Stimulated activated naive CD4-positive, alpha-beta T cell (primary cell): ENCODE measurements around the gene PRR5.

Source experiments
- DNase-seq, 6 experiments: peaks; one replicate each; lab custom pipeline; 2025; lab: John Stamatoyannopoulos, UW

Gene PRR5

DNA sequence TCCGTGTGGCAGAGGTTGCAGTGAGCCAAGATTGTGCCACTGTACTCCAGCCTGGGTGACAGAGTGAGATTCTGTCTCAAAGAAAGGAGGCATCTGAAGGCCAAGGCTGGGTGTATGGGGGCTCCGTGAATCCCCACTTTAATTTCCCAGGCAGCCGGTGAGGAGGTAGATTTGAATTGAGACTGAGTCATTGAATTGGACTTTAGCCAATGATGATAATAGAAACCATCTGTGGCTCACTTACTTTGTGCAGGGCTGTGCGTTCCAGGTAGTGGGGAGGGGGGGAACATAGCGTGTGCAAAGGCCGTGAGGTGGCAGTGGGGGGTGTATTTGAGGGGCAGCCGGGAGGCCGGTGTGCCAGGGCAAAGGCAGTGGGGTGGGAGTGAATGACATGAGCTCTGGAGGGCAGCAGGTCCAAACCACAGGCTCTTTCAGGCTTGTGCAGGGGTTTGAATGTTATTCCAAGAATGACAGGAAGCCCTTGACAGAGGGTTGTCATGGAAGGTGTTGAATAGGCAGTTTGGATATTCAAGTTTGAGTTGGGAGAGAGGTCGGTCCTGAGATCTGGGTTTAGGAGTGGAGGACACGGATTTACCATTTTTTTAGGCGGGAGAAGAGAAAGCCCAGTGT lies 56.5 kb downstream of the PRR5 start:
- no peak for DNase-seq

- DNase-seq: no peak
Observed at GRCh38 chr22:44759001-44759400, 57.0 kb downstream of the PRR5 start.

DNA sequence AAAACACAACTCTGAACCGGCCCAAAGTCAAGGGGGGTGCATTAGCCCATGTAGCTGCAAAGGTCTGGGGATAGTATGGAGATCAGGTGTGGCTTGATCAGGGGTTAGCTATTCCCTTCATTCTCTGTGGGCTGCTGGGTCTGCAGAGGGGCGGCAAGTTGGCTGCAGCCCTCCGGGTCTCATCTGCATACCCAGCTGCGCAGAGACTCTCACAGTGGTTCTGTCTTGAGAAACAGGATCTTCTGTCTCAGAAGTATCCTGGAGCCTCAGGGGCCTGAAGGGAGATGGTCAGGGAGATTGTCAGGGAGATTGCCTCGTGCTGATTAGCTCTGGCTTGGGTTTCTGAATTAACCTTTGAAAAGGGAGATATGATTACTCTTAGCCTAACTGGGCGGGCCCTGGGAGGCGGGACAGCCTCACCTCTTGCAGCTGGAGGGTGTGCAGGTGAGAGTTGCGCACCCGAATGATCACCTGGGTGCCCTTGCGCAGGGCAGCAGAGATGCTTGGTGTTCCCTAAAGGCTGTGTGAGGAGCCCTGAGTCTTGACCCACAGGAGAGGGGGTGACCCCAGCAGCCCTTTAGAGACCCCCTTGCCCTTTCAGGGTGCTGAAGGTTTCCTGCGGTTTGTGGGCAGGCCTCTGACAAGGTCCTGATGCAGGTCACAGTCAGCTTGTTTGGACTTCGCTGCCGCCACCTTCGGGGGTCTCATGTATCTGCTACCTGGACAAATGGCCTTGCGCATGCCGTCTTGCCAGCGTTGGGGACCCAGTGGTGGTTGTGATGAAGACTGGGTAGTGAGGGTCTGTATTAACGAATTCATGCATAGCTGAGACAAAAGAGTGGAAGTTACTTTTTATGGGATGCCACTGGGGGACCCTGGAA lies 57.7 kb downstream of the PRR5 start:
- no peak for DNase-seq

DNA sequence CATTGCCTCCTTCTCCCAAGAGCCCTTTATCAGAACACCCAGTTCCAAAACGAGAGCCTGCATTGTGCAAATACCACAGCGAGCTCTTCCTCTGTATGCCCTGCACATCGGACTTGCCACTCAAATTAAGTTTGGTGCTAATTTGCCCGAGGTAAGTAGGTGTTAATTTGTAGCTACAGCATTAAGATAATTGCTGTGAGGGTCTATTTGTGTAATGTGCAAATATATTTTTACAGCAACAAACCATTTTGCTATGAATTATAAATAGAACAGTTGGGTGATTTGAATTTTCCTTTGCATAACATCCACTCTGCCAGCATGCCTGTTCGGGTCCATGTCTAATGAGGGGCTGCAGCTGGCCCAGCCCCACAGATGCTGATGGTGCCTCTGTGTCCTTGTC lies 58.5 kb downstream of the PRR5 start:
- DNase-seq: no peak

DNA sequence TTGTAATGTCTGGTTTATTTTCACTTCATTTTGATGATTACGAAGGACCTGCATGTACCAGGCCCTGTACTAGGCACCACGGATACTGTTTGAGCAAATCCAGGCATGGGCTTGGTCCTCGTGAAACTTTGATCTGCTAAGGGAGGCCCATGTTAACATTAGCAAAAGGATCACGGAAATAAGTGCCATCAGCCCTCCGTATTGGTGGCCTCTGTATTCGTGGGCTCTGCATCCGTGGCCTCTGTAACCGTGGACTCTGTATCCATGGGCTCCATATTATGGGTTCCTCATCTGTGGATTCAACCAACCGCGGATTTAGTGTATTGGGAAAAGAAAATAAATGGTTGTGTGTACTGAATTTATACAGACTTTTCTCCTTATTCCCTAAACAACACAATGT lies 59.0 kb downstream of the PRR5 start:
- no peak for DNase-seq

DNA sequence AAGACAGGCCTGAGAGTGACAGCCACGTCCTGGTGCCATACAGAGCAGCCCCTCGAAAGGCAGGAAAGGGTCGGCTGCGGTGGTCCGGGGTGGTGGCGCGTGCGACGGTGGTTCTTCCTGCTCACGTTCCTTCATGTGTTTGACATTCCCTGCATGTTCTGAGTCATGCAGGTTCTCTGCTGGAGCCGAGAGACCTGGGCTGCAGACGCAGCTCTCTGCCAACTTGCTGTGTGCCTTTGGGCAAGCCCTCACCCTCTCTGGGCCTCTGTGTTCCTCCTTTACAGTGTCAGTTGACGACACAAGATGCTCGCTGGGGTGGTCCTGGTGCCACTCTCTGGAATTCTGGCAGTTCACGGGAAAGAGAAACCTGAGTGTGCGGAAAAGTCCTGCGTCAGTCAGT lies 62.4 kb downstream of the PRR5 start:
- no peak for DNase-seq

DNA sequence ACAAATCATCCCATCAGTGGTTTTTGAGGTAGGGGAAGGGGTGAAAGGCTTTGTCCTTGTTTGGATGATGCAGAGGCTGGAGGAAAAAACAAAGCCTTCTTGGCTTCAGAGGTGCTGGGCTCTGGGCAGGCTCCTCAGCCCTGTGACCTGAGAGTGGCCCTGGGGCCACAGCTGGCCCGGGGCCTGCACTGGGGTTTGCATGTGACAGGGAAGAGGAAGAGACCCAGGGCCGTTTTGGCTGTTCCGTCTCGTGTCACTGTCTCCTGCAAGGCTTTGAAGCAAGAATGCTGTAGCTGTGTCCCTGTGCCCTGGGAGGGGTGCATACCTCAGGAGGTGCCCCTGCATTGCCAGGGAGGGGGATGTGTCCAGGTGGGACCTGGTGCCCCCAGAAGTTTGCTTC lies 63.0 kb downstream of the PRR5 start:
- DNase-seq: no peak

- no peak for DNase-seq
Observed at GRCh38 chr22:44765571-44766285, 63.7 kb downstream of the PRR5 start.

GRCh38 chr22:44773082-44773481 lies 71.1 kb downstream of the PRR5 start:
- DNase-seq: no peak

GRCh38 chr22:44775862-44776261 lies 73.9 kb downstream of the PRR5 start:
- DNase-seq: no peak

DNA sequence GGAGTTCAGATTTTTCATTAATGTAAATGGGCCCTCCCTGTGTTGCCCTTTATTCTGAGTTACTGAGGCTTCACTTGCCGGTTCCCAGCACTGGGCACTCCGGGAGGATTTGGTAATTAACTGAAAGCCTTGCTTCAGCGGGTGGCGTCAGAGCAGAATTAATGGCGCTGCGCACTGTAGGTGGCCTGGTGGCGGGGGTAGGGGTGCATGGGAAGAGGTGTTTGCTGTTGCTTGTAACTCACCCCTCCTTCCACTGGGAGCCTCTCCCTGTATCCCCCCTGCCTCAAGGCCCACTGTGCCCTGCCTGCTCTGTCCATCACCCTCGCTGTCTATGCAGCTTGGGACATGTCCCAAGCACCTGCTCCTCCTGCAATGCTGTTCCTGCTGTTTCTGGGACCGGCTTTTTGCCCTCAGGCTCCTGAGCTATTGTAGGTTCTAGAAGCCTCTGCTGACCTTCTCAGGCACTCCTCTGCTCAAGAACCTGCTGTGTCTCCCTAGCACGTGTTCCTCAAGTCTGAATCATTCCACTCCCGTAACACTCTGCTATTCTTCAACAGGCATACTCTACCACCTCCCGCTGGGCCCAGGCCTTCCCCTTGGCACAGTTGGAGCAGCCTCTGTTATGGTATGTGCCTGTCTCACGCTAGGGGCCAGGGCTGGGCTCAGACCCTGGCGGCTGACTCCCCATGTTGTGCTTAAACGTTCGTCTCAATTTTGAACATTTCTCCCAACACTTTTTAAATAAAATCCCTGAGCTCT lies 74.8 kb downstream of the PRR5 start:
- DNase-seq: no peak

GRCh38 chr22:44777364-44777755 lies 75.4 kb downstream of the PRR5 start:
- DNase-seq: no peak

- no peak for DNase-seq
Observed at GRCh38 chr22:44780876-44781449, 79.0 kb downstream of the PRR5 start.

- DNase-seq: no peak
Observed at GRCh38 chr22:44782363-44782963, 80.5 kb downstream of the PRR5 start.

GRCh38 chr22:44783091-44783490 lies 81.1 kb downstream of the PRR5 start:
- DNase-seq: no peak

- DNase-seq: no peak
Observed at GRCh38 chr22:44783581-44783980, 81.6 kb downstream of the PRR5 start.

- no peak for DNase-seq
Observed at GRCh38 chr22:44786136-44786535, 84.1 kb downstream of the PRR5 start.

DNA sequence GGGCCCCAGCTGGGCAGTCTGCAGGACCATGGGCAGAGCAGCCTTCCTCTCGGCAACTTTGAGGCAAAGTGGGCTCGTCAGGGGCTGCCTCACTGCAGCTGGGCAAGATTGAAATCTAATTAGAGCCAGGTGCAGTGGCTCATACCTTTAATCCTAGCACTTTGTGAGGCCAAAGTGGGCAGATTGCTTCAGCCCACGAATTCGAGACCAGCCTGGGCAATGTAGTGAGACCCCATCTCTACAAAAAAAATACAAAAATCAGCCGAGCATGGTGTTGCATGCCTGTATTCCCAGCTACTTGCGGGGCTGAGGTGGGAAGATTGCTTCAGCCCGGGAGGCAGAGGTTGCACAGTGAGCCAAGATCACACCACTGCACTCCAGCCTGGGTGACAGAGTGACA lies 84.6 kb downstream of the PRR5 start:
- no peak for DNase-seq
